Esophagus squamous epithelium (tissue), 5 donors: ENCODE measurements around the gene ITSN1. TPM values are rescaled to one million over a fixed set of nuclear protein-coding genes. Genes with fewer than 3 reads are reported as not detected.

Source experiments
- DNase-seq: peaks from one replicate; lab custom pipeline; 2025; lab: John Stamatoyannopoulos, UW
- H3K27ac ChIP-seq, 4 donors: fragments of 200-600 bp; sonication (generic); one replicate each; pipeline ENCODE4 v1.5.1; 2016 to 2019; ENCODE audit warnings: mild to moderate bottlenecking in 1 of 4
- H3K27me3 ChIP-seq, 4 donors: fragments of 200-600 bp; sonication (generic); 1 replicate in 3 of 4; 2 replicates in 1 of 4; pipeline versions ENCODE4 v1.5.1 to v1.6.0; 2017 to 2021; ENCODE audit warnings: antibody characterized with exemption in 1 of 4
- H3K36me3 ChIP-seq, 3 donors: fragments of 200-600 bp; sonication (generic); one replicate each; pipeline ENCODE4 v1.5.1; 2016 to 2019
- H3K4me1 ChIP-seq, 3 donors: fragments of 200-600 bp; sonication (generic); one replicate each; pipeline ENCODE4 v1.5.1; 2017 to 2019
- H3K4me3 ChIP-seq, 4 donors: fragments of 200-600 bp; sonication (generic); 1 replicate in 3 of 4; 2 replicates in 1 of 4; pipeline ENCODE4 v1.5.1; 2016 to 2019; ENCODE audit warnings: mild to moderate bottlenecking in 2 of 4, moderate library complexity in 1 of 4
- H3K9me3 ChIP-seq, 3 donors: fragments of 200-600 bp; sonication (generic); one replicate each; pipeline ENCODE4 v1.5.1; 2016 to 2019
- POLR2A ChIP-seq, 4 donors: fragments of 450-650 bp; IDR thresholded peaks; one replicate each; pipeline ENCODE4 v1.6.1; 2017; ENCODE audit warnings: antibody characterized with exemption in 4 of 4, mild to moderate bottlenecking in 4 of 4, moderate library complexity in 3 of 4
- WGBS, 2 donors: methylation state at CpG; one replicate each; pipeline ENCODE4 v1.1.5; 2018; 5-methylcytosine and 5-hydroxymethylcytosine counted together
- intact Hi-C: fragments of 100-400 bp; cut with DNase I; formaldehyde crosslinking; loops from one replicate; pipeline ENCODE4 v1.15.0; 2022
- total RNA-seq, 4 donors: library from RNA; depleted of rRNA; stranded (reverse); fragments of >200 nt; gene quantifications; one replicate each; pipeline ENCODE4 v1.1.0, GENCODE V29; 2016
- TF ChIP-seq, protein P1 (sequence below), 6 experiments: fragments of 450-650 bp in 4 of 6; fragments of 200-600 bp in 2 of 6; sonication (generic) in 2 of 6; IDR thresholded peaks; one replicate each; pipeline ENCODE4 v1.5.1; 2016 to 2019; ENCODE audit warnings: antibody characterized with exemption in 6 of 6, mild to moderate bottlenecking in 4 of 6, moderate library complexity in 4 of 6
- donor health status: DM: yes; HTN: yes; CAD: no.

Gene ITSN1
- total RNA-seq, 4 donors from 2014 or later: 9.5 to 27.1 (median 11.6) TPM

DNA sequence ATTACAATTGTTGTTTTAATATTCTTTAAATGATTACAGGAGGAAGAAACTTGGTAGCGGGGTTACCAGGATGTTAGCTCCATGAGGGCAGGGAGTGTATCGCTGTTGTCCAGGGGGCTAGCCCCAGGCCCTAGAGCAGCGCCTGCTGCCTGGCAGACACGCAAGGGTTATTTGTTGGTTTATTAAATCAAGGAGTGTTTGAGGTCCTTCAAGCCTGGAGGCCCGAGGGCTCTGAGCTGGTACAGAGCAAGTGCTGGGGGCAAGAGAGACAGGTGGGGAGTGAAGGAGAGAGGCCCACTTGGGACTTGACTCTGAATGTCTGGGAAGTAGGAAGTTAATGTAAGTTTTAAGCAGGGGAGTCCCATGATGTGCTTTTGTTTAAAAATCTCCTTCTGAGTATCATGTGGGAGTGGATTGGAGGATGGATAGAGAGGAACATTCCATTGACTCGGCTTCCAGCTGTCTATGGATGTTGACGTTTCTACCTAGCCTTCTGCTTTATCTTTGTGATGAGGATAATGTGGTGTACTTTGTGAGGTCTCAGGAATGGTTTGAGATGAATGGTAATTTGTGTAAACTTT lies 8.7 kb downstream of the ITSN1 start:
- Histone ChIP-seq H3K36me3 (no peaks in the 10 kb centered on the region), H3K9me3 (no peaks in the 10 kb centered on the region), H3K27me3 (no peaks in the 10 kb centered on the region), H3K4me1 (peaks cover 0 to 32% (median 9%) of the 10 kb centered on the region in 3 donors), H3K27ac (no peak overlapping the region), H3K4me3 (no peak overlapping the region)
- WGBS, 2 donors: 74 to 77% methylated on average over 7 of the region's 7 CpGs
- intact Hi-C loops: no loop called here
- TF ChIP-seq POLR2A (IDR thresholded peaks at IDR 0.05): no peak
- TF ChIP-seq, protein P1, sequence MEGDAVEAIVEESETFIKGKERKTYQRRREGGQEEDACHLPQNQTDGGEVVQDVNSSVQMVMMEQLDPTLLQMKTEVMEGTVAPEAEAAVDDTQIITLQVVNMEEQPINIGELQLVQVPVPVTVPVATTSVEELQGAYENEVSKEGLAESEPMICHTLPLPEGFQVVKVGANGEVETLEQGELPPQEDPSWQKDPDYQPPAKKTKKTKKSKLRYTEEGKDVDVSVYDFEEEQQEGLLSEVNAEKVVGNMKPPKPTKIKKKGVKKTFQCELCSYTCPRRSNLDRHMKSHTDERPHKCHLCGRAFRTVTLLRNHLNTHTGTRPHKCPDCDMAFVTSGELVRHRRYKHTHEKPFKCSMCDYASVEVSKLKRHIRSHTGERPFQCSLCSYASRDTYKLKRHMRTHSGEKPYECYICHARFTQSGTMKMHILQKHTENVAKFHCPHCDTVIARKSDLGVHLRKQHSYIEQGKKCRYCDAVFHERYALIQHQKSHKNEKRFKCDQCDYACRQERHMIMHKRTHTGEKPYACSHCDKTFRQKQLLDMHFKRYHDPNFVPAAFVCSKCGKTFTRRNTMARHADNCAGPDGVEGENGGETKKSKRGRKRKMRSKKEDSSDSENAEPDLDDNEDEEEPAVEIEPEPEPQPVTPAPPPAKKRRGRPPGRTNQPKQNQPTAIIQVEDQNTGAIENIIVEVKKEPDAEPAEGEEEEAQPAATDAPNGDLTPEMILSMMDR (IDR thresholded peaks at IDR 0.05): no peak
- no peak for DNase-seq

DNA sequence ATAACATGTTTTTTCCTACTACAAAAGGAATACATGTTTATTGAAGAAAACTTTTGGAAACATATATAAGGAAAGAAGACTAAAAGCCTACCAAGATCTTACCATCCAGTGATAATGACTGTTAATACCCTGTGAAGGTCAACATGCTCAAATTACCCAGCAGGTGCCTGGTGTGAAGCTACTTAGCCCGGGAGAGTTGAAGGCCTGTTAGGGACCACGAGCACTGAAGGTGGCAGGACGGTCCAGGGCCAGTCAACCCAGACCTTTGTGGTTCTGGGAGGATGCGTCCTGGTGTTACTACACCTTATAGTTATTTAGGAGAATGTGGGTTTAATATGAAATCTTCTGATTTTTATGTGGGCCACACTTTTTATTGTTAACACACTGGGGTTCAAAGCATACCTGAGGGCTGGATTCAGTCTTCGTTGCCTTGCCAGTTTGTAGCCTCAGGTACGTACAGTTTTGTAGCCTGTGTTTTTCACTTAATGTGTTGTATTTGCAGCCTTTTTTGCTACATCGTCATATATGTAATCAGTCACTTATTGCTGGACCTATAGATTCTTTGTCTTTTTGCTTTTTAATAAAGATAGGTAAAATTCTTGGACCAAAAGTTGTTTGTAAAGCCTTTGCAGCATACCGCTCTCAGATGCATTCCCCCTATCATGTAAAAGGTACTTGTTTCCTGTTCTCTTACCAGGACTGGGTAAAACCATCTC lies 9.8 kb downstream of the ITSN1 start:
- intact Hi-C loops: no loop called here
- DNase-seq: no peak
- Histone ChIP-seq H3K27ac (no peak overlapping the region), H3K27me3 (no peaks in the 10 kb centered on the region), H3K36me3 (no peaks in the 10 kb centered on the region), H3K9me3 (no peaks in the 10 kb centered on the region), H3K4me1 (peaks cover 0 to 38% (median 10%) of the 10 kb centered on the region in 3 donors), H3K4me3 (no peak overlapping the region)
- 81 to 88% methylated on average over 8 of the region's 8 CpGs for WGBS, 2 donors
- TF ChIP-seq POLR2A (IDR thresholded peaks at IDR 0.05): no peak
- TF ChIP-seq, protein P1 (IDR thresholded peaks at IDR 0.05): no peak

DNA sequence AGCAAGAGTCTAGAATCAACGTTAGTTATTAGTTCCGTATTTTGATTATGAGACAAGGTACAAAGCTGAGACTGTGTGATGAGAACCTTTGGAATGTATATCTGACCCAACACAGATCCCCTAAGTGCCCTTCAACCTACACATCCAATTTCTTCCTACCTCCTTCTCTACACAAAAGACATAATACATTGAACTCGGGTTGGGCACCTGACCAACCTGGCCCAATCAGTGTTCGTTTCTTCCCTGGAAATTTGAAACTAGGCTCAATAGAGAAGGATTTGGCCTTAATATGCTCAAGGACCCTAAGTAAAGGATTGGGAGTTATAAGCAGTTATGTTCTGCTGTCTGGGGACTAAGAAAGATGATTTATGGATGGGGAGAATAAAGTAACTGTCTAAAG lies 12.1 kb downstream of the ITSN1 start:
- Histone ChIP-seq H3K27ac (peak overlapping the region in 1 of 4 donors; percentile 2), H3K4me3 (no peak overlapping the region), H3K27me3 (no peaks in the 10 kb centered on the region), H3K36me3 (no peaks in the 10 kb centered on the region), H3K9me3 (no peaks in the 10 kb centered on the region), H3K4me1 (peaks cover 0 to 55% (median 10%) of the 10 kb centered on the region in 3 donors)
- no peak for TF ChIP-seq POLR2A (IDR thresholded peaks at IDR 0.05)
- TF ChIP-seq, protein P1 (IDR thresholded peaks at IDR 0.05): no peak
- WGBS, 2 donors: 88 to 89% methylated on average over 4 of the region's 4 CpGs
- no peak for DNase-seq
- intact Hi-C loops: no loop called here

DNA sequence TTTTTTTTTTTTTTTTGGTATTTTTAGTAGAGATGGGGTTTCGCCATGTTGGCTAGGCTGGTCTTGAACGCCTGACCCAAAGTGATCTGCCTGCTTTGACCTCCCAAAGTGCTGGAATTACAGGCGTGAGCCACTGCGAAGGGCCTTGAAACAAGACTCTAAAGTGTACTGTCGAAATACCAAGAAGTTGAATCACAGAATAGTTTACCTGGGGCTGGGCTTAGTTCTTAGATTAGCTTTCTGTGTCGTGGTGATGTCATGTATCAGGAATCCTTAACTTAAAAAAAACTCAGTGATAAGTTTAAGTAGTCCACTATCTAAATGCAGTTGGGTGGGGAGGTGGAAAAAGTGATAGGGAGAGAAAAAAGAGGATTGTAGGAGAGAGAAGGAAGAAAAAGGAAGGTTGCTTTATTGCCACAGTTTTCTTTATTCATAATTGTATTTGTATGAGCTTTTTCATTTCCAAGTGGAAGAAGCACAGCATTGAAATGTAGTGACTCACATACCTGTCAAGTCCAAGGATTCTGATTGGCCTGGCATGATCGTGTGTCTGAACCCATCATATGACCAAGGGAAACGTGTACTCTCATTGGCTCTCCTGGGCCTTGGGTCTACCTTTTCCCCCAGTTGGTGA lies 13.4 kb downstream of the ITSN1 start:
- no peaks in the 10 kb centered on the region for H3K36me3 ChIP-seq
- no peak for TF ChIP-seq POLR2A (IDR thresholded peaks at IDR 0.05)
- TF ChIP-seq, protein P1 (IDR thresholded peaks at IDR 0.05): no peak
- no peak overlapping the region for H3K4me3 ChIP-seq
- no peaks in the 10 kb centered on the region for H3K27me3 ChIP-seq
- intact Hi-C loops: no loop called here
- peaks cover 0 to 58% (median 15%) of the 10 kb centered on the region in 3 donors for H3K4me1 ChIP-seq
- peak overlapping the region in 3 of 4 donors; percentile 28 to 65 (median 51) for H3K27ac ChIP-seq
- H3K9me3 ChIP-seq: no peaks in the 10 kb centered on the region
- 34 to 56% methylated on average over 6 to 8 of the region's 8 CpGs for WGBS, 2 donors
- no peak for DNase-seq
